GM19397 (cell line): ENCODE data around the gene PDE3A.

Source experiments
- ATAC-seq: cut with Tn5 transposase; IDR thresholded peaks from one replicate; pipeline ENCODE4 v1.9.1; 2021; ENCODE audit warnings: mild to moderate bottlenecking, moderate library complexity; ENCODE audit not compliant: unreplicated experiment

Gene PDE3A

GRCh38 chr12:20453756-20454310, 85.5 kb downstream of the PDE3A start:
- ATAC-seq, result no peak

DNA sequence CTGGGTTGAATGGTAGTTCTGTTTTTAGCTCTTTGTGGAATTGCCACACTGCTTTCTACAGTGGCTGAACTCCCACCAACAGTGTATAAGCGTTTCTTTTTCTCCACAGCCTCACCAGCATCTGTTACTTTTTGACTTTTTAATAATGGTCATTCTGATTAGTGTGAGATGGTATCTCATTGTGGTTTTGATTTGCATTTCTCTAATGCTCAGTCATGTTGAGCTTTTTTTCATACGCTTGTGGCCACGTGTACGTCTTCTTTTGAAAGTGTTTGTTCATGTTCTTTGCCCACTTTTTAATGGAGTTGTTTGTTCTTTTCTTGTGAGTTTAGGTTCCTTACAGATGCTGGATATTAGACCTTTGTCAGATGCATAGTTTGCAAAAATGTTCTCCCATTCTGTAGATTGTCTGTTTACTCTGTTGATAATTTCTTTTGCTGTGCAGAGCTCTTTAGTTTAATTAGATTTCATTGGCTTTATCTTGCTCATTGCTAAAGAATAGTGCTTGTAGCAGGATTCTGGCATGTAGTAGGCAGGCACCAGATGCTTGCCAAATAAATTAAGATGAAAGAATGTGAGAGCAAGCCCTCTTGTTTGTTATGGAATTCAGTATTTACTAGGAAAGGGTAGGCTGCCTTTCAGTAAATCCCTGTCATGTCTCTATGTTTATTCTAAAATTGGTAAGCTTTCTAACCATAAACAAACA, 86.8 kb downstream of the PDE3A start:
- no peak for ATAC-seq

GRCh38 chr12:20457582-20457981, 89.2 kb downstream of the PDE3A start:
- no peak for ATAC-seq

- ATAC-seq, result no peak
These were observed 89.7 kb downstream of the PDE3A start for GRCh38 chr12:20458011-20458410.

DNA sequence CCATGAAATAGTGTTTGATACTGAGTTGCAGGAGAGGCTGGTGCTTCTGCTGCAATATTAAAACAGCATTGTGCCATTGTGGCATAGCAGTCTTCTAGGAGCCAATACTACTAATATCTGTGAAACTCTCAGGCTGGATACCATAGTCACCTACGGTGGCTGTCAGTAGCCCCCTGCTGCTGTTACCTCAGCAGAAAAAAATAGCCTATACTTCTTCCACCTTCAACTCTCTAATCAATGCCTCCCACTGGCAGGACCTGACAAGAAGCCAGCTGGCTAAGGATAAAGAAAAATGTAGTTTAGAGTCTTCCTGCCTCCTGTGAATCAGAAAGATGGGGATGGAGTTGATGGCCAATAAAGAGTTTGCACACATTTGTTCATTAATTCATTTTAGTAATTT, 91.6 kb downstream of the PDE3A start:
- no peak for ATAC-seq

DNA sequence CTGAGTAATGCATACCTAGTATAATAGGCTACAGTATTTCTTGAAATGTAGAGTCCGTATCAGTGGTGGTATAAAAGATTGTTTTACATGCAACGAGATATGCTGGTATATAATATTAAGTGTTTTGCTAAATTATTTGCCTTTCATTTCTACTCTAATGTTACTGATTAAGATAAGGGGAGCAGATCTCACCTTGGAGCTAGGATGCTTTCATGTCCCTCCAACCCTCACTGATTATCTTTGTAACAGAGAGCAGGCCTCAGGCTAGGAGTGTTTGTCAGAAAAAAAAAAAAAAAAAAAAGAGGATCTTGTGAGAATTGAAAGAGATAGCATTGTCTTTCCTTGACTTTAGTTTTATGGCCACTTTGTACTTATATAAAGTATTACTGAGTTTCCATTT, 92.6 kb downstream of the PDE3A start:
- no peak for ATAC-seq

DNA sequence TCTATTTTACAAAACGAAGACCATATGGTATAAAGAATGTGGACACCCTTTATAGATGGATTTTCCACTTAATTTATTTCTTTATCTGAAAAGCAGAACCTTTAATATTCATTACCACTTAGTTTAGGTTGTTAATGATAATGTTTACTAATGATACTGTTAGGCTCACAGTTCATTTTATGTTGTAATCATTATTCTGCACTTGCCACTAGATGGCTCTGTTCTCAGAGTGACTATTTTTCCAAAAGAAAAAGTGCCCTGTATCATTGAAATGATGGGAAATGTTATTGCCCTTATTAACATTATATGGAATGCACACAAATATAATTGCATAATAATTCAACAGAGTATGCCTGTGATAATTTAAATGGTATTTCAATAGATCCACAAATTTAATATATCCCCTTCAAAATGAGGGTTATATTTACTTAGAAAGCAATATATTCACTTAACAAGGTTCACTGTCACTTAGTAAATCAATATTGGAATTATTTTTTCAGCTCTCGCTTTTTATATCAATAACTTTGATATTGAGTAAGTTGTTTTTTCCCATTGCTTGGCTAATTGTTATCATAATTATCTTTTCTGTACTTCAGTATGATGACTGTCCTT, 95.7 kb downstream of the PDE3A start:
- ATAC-seq, result no peak

DNA sequence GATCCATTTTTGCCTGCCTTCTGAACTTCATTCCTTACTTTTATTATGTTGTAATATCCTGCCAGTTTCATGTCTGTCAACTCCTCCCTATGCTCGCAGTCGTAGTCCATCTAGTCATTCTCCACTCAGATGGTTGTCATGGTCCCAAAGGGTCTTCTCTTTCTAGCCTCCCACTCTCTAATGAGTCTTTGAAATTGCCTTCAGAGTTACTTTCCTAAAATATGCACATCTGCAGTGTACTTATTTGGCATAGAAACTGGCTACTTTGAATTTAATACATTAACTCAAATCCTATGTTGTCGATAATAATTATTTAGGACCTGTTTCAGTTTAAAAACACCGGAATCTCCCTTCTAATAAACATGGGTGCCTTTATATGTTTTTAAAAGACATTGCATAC, 101.0 kb downstream of the PDE3A start:
- ATAC-seq, result no peak

DNA sequence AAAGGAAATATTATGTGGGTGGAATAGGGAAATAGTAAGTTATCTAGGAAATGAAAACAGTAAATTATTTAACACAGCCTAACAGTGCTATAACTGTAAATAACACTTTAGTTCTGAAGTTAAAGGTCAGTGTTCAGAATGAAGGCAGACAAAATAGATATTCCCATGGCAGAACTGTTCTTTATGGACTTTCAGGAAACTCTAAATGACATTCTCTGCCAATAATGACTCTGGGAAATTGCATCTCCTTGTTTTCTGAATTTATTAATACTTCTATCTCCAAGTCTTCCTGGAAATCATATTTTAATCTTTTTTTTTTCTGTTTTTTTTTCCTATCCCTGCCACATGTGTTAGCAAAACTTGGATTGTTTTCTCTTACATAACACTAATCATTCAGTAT, 101.4 kb downstream of the PDE3A start:
- no peak for ATAC-seq

DNA sequence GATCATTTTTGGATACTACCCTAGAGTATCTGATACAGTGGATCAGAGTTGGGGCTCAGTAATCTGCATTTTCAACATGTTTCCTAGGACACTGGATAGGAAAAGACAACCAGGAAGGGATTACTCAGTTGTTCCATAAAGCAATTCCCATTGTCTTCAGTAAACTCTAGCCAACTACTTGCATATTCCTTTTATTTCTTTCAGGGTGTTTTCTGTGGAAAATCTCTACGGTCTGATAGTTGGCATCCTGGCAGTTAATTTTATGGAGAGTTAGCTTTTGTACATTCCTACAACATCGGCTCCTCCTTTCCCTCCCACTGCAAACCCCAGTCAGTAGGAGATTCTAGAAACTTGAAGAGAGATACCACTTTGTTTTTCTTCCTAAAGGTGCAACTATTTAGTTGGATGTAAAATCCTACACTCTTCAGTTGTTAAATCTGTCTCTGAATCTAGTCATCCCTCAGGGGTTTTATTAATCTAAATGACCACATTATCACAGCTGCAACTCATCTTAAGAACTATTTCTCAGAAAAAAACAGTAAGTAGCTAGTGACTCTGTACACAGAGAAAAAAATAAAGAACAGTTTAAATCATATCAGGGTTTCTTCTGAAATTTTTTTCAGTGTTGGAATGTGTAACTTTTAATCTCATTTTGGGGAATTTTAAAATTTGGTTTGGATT, 103.9 kb downstream of the PDE3A start:
- no peak for ATAC-seq

DNA sequence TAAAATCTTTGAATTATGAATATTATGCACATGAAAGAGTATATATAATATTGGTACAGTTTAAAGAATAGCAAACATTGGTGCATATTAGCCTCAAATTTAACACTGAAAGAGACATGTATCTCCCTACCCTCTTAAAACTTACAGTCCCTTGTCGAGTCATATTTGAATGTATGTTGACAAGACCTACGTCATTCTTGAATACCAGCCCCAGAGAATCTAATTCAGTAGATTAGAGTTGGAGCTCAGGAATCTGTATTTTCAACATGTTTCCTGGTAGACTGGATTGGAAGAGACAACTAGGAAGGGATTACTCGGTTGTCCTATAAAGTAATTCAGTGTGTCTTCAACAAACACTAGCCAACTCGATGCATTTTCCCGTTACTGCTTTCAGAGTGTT, 104.8 kb downstream of the PDE3A start:
- no peak for ATAC-seq

DNA sequence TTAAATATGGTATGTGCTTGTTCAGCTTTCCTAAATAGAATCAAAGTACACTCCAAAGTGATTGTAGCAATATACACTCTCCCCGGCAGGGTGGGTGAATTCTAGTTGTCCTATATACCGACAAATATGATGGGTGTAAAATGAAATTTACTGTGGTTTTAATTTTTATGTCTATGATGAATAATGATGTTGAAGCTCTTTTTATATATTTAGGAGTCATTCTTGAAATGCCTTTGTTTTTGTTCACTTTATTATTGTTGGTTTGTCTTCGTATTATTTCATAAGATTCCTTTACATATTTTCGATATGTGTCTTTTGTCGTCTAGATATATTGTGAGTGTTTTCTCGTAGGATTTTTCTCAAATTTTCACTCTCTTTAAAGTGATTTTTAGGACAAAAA, 105.7 kb downstream of the PDE3A start:
- ATAC-seq, result no peak

- ATAC-seq, result no peak
These were observed 106.1 kb downstream of the PDE3A start for GRCh38 chr12:20474443-20474842.

GRCh38 chr12:20475542-20475941, 107.2 kb downstream of the PDE3A start:
- ATAC-seq, result no peak

DNA sequence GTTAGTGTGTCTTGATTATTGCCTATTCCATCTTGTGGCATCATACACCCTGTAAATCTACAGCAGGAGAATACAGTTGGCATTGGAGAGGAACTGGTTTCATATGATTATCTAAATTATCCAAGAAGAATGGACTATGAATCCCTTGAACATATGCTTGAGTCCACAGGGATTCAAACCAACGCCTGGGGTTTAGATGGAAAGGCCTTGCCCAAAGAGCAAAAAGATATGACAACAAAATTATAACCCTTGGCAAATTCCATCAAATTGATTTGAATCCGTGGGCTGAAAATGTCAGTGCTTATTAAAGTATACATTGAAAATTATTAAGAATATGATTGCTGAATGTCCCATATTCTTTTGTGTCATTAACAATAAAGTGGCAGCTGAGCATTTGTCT, 108.2 kb downstream of the PDE3A start:
- ATAC-seq, result no peak

DNA sequence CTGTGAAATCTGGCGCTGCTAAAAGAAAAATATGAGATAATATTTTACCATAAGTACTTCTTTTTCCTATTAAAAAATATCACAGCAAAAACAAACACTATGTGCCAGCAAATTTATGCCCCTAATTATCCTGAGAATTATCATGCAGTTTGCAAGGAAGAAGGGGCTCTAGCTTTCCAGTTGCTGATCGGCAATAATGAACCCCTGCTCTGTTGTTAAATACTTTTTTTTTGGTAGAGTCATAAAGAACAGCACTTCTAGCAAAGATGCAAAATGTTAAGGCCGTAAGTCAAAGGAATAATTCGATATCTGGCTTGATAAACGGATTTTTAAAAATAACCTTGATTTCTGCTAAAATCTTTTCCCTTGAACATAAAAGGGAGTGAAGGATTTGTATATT, 108.9 kb downstream of the PDE3A start:
- no peak for ATAC-seq

GRCh38 chr12:20477672-20478071, 109.3 kb downstream of the PDE3A start:
- no peak for ATAC-seq

- ATAC-seq, result no peak
These were observed 114.2 kb downstream of the PDE3A start for GRCh38 chr12:20482491-20483054.

DNA sequence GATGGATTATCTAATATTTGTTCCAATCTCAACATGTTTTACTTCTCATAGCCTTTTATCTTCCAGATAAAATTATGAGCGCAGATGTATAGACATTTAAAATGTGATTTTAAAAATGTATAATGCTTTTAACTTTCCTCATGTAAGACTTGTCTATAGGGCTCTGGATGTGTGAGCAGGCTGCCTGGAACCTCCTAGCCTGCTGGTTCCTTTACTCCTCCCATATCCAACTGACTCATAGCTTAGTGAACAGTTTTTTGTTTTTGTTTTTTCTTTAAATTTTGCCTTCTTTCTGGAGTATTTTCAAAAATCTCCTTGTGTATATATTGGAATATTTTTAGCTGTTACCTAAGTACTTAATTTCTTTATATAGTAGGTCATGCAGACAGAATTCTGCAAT, 115.4 kb downstream of the PDE3A start:
- no peak for ATAC-seq

DNA sequence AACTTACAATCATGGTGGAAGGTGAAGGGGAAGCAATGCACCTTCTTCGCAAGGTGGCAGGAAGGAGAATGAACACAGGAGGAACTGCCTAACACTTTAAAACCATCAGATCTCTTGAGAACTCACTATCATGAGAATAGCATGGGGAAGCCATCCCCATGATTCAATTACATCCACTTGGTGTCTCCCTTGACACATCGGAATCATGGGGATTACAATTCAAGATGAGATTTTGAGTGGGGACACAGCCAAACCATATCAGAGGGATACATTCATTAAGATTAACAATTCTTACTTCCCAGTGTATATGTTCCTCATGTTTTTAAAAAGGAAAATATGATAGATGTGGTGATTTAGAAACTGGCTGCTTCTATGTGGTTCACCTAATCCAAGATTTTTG, 117.9 kb downstream of the PDE3A start:
- ATAC-seq, result no peak

GRCh38 chr12:20487519-20487918, 119.2 kb downstream of the PDE3A start:
- ATAC-seq, result no peak

- ATAC-seq, result no peak
These were observed 121.3 kb downstream of the PDE3A start for GRCh38 chr12:20489645-20490044.
